HEK293T (cell line): ENCODE measurements around the gene PRKCZ.

Experiments
- ARNT ChIP-seq: fragments of 450-650 bp; IDR thresholded peaks from 2 replicates; pipeline ENCODE4 v1.6.1; 2017; ENCODE audit warnings: mild to moderate bottlenecking
- BHLHE40 ChIP-seq: fragments of 450-650 bp; IDR thresholded peaks from 2 replicates; pipeline ENCODE4 v1.6.1; 2016; ENCODE audit warnings: mild to moderate bottlenecking, moderate library complexity, borderline replicate concordance
- CTBP1 ChIP-seq: fragments of 450-650 bp; IDR thresholded peaks from 2 replicates; pipeline ENCODE4 v1.6.1; 2016; ENCODE audit warnings: borderline replicate concordance
- ELF4 ChIP-seq: fragments of 450-650 bp; IDR thresholded peaks from 2 replicates; pipeline ENCODE4 v1.6.1; 2017; ENCODE audit warnings: antibody characterized with exemption
- FOXK2 ChIP-seq: fragments of 450-650 bp; IDR thresholded peaks from 2 replicates; pipeline ENCODE4 v1.6.1; 2016; ENCODE audit warnings: mild to moderate bottlenecking
- HDGF ChIP-seq: fragments of 450-650 bp; IDR thresholded peaks from 2 replicates; pipeline ENCODE4 v1.6.1; 2017; ENCODE audit warnings: antibody characterized with exemption, borderline replicate concordance
- L3MBTL2 ChIP-seq: fragments of 450-650 bp; conservative IDR thresholded peaks from 2 replicates; pipeline ENCODE4 v1.6.1; 2016; ENCODE audit warnings: mild to moderate bottlenecking
- SUZ12 ChIP-seq: fragments of 450-650 bp; IDR thresholded peaks from 2 replicates; pipeline ENCODE4 v1.6.1; 2016; ENCODE audit warnings: mild to moderate bottlenecking
- TARDBP ChIP-seq: fragments of 450-650 bp; IDR thresholded peaks from 2 replicates; pipeline ENCODE4 v1.6.1; 2016

DNA sequence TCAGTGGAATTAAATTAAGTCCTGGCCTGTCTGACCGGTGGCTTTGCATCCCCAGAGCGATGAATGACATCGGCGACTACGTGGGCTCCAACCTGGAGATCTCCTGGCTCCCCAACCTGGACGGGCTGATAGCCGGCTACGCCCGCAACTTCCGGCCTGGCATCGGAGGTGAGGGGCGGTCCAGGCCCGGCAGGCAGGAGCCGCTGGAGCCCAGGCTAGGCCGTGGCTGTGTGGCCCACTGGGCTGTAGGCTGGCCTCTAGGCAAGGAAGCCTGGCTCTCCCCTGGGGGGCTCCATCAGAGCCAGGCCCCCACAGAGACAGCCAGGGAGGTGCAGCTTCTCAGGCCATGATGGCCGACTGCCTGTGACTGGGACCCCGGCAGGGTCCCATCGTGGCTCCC, 25.3 kb upstream of the PRKCZ start:
- TF ChIP-seq ELF4 (no peak), L3MBTL2 (no peak), FOXK2 (no peak), HDGF (no peak), SUZ12 (no peak), BHLHE40 (no peak), TARDBP (no peak), ARNT (no peak), CTBP1 (no peak)
